HEK293T (cell line): ENCODE results near the gene SDR39U1.
A peak's percentile ranks its signal among the peaks of the same experiment; 100 is the strongest.

Experiments used
- CTCF ChIA-PET: fragments of 350-600 bp; formaldehyde crosslinking; extraction: SDS; loops from one replicate; lab custom pipeline; 2021; ENCODE audit warnings: antibody characterized with exemption, inconsistent platforms; lab: Yijun Ruan, JAX
- POLR2A ChIA-PET: fragments of 350-600 bp; formaldehyde crosslinking; extraction: SDS; loops from one replicate; lab custom pipeline; 2020; ENCODE audit warnings: antibody characterized with exemption, inconsistent platforms; lab: Yijun Ruan, JAX
- DNase-seq: peaks from one replicate; pipeline ENCODE4 v3.0.0; 2012; ENCODE audit warnings: mixed read lengths; ENCODE audit errors: extremely low spot score
- ARNT ChIP-seq: fragments of 450-650 bp; IDR thresholded peaks from 2 replicates; pipeline ENCODE4 v1.6.1; 2017; ENCODE audit warnings: mild to moderate bottlenecking
- BHLHE40 ChIP-seq: fragments of 450-650 bp; IDR thresholded peaks from 2 replicates; pipeline ENCODE4 v1.6.1; 2016; ENCODE audit warnings: mild to moderate bottlenecking, moderate library complexity, borderline replicate concordance
- CTBP1 ChIP-seq: fragments of 450-650 bp; IDR thresholded peaks from 2 replicates; pipeline ENCODE4 v1.6.1; 2016; ENCODE audit warnings: borderline replicate concordance
- ELF4 ChIP-seq: fragments of 450-650 bp; IDR thresholded peaks from 2 replicates; pipeline ENCODE4 v1.6.1; 2017; ENCODE audit warnings: antibody characterized with exemption
- FOXA1 ChIP-seq: fragments of 450-650 bp; IDR thresholded peaks from 2 replicates; pipeline ENCODE4 v1.6.1; 2016; ENCODE audit warnings: mild to moderate bottlenecking
- FOXK2 ChIP-seq: fragments of 450-650 bp; IDR thresholded peaks from 2 replicates; pipeline ENCODE4 v1.6.1; 2016; ENCODE audit warnings: mild to moderate bottlenecking
- FOXM1 ChIP-seq: fragments of 450-650 bp; IDR thresholded peaks from 2 replicates; pipeline ENCODE4 v1.6.1; 2017; ENCODE audit warnings: mild to moderate bottlenecking, borderline replicate concordance
- HDGF ChIP-seq: fragments of 450-650 bp; IDR thresholded peaks from 2 replicates; pipeline ENCODE4 v1.6.1; 2017; ENCODE audit warnings: antibody characterized with exemption, borderline replicate concordance
- L3MBTL2 ChIP-seq: fragments of 450-650 bp; conservative IDR thresholded peaks from 2 replicates; pipeline ENCODE4 v1.6.1; 2016; ENCODE audit warnings: mild to moderate bottlenecking
- LEF1 ChIP-seq: fragments of 450-650 bp; IDR thresholded peaks from 2 replicates; pipeline ENCODE4 v1.6.1; 2017; ENCODE audit warnings: mild to moderate bottlenecking, borderline replicate concordance
- NFRKB ChIP-seq: fragments of 450-650 bp; IDR thresholded peaks from 2 replicates; pipeline ENCODE4 v1.6.1; 2016; ENCODE audit warnings: mild to moderate bottlenecking, moderate library complexity
- SP1 ChIP-seq: fragments of 450-650 bp; IDR thresholded peaks from 2 replicates; pipeline ENCODE4 v1.6.1; 2017
- SUZ12 ChIP-seq: fragments of 450-650 bp; IDR thresholded peaks from 2 replicates; pipeline ENCODE4 v1.6.1; 2016; ENCODE audit warnings: mild to moderate bottlenecking
- TARDBP ChIP-seq: fragments of 450-650 bp; IDR thresholded peaks from 2 replicates; pipeline ENCODE4 v1.6.1; 2016
- ZNF384 ChIP-seq: fragments of 450-650 bp; IDR thresholded peaks from 2 replicates; pipeline ENCODE4 v1.6.1; 2016
- TF ChIP-seq, protein P1 (sequence below): fragments of 450-650 bp; IDR thresholded peaks from 2 replicates; pipeline ENCODE4 v1.6.1; 2016

SDR39U1 gene

DNA sequence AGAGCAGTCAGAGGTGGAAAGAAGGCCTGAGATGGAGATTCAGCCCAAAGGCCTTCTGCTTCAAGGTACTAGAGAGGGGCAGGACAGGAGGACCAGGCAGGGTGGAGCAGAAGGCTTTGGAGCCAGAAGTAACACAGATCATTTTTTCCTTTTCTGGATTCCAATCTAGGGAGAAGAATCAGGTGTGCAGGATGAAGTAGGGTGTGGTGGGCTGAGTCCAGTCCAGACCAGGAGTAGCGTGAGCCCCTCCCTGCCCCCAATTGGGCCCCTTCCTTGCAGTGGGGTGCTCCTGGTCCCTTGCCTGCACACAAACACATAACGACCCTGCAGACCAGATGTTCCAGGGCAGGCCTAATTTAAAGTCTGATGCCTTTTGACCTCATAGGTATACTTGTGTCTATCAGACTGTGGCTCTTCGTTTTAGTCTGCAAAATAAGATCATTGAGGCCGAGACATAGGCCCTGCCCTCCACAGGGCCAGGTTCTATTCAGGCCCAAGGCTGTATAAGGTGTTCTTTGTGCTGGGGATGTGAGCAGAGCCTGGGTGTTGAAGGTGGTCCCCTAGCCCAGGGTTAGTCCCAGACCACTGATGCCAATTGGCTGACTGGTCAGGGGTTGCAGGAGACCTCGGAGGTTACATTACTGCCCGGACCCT lies 44.8 kb downstream of the SDR39U1 start:
- CTCF ChIA-PET = interaction anchor here (2.0 to 2.5 kb wide), 2 partner anchors 32 to 34 kb away, joined by 7 to 9 read pairs; no protein-coding TSS in a partner anchor
- DNase-seq = no peak
- TF ChIP-seq FOXA1 = no peak
- TF ChIP-seq LEF1 = no peak
- TF ChIP-seq SP1 = no peak
- TF ChIP-seq L3MBTL2 = no peak
- no peak for TF ChIP-seq ELF4
- no peak for TF ChIP-seq NFRKB
- TF ChIP-seq ARNT = no peak
- TF ChIP-seq TARDBP = no peak
- TF ChIP-seq, protein P1, sequence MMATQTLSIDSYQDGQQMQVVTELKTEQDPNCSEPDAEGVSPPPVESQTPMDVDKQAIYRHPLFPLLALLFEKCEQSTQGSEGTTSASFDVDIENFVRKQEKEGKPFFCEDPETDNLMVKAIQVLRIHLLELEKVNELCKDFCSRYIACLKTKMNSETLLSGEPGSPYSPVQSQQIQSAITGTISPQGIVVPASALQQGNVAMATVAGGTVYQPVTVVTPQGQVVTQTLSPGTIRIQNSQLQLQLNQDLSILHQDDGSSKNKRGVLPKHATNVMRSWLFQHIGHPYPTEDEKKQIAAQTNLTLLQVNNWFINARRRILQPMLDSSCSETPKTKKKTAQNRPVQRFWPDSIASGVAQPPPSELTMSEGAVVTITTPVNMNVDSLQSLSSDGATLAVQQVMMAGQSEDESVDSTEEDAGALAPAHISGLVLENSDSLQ = no peak
- no peak for TF ChIP-seq CTBP1
- POLR2A ChIA-PET = interaction anchor here (1.2 to 2.6 kb wide), 4 partner anchors 28 to 33 kb away, joined by 3 to 22 read pairs (median 8); partner anchors contain the start of genes CBLN3 and KHNYN

DNA sequence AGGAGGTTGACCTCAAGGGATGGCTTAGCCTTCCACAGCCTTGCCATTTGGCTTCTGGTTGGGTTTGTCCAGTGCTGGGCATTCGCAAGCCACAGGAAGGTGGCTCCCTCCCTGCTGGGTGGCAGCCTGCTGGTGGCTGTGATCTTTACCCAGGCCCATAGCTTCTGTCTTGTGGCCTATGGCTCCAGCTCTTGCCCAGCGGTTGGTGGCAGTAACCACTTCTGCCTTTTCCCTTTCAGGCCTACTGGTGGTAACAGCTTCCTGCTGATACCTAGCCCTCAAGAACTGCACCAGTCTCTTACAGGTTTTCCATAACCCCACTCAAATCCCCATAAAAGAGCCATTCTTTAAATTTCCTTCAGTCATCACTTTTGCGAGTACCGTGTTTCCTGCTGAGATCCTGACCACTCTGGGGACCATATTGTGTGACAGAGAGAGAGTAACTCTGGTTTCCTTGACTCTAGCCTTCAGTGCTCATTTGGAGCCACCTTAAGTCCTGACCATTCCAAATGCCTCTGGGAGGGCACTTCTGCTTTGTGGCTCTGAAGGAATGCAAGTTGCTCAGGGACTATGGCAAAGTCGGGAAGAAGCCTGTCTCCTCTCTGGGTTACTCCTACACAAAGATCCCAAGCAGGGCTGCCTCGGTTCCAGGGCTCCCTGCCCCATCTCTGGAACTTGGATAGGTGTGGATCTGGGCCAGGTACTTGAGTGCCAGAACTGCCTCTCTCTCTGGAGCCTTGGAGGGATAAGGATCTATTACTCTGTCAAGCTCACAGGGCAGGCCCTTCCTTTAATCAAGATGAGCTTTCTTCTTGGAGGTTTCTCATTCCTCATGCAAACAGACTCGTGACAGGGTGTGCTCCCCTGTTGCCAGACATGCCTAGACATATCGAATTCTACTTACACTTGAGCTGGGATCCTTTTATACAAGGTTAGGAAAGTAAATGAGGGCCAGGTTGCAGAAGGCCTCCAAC lies 46.7 kb downstream of the SDR39U1 start:
- ChIA-PET CTCF (interaction anchor here (0.9 to 2.5 kb wide), 5 partner anchors 14 to 40 kb away, joined by 3 to 9 read pairs (median 3); partner anchors contain the start of genes CBLN3 and KHNYN), POLR2A (interaction anchor here (1.4 to 2.6 kb wide), 4 partner anchors 24 to 34 kb away, joined by 4 to 22 read pairs (median 7); partner anchors contain the start of genes CBLN3, KHNYN and NFATC4)
- TF ChIP-seq SP1 = no peak
- TF ChIP-seq L3MBTL2 = no peak
- TF ChIP-seq, protein P1 = no peak
- TF ChIP-seq NFRKB = no peak
- DNase-seq = no peak

DNA sequence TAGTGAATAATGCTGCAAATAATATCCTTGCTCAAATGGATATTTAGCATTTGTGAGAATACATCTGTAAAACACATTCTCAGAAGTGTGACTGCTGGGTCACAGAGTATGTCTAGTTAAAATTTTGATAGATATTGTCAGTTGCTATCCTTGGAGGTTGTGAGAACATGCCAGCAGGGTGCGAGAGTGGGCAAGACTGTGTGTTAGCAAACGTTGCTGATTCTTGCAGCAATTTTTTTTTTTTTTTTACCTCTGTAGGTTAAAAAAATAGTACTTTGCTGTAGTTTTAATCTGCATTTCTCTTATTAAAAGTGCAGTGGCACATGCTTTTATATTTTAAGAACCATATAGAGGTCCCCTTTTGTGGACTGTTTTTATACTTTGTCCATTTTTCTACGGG lies 48.3 kb downstream of the SDR39U1 start:
- ChIA-PET POLR2A (interaction anchor here (1.3 kb wide), 1 partner anchor 24 kb away, joined by 3 read pairs; no protein-coding TSS in a partner anchor), CTCF (no interaction called here)
- no peak for DNase-seq
- peak; percentile 69 for TF ChIP-seq ZNF384
- no peak for TF ChIP-seq FOXA1

DNA sequence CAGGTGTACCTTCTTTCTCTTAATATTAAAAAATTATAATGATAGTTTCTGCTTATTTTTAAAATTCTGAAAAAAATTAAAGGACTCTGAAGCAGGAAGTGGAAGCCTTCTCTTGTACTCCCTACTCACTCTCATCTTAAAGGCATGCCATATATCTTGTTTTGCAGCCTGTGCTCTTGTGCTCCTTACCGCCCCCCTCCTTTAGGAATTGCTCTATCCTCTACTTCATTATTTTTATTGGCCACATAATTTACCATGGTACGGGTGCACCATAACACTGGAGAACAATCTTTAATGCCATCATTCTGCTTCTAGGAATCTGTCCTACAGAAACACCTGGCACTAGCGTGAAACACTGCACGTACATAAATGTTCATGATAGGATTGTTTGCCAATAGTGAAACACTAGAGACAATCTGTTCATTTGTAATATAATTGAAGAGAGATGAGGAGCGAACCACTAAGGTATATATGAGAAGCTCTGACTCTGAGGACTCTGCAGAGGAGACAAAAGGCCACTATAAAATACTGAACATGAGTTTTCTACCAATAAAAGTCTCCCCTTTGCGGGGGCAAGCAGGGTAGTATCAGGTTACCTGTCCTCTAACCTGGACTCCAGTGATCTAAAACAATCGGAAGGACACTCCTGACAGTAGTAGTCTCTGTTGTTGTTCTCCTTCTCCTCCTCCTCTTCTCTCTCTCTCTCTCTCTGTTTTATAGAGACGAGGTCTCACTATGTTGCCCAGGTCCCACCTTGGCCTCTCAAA lies 50.1 kb downstream of the SDR39U1 start:
- DNase-seq = peak; percentile 56
- ChIA-PET POLR2A (interaction anchor here (1.1 to 1.7 kb wide), 5 partner anchors 13 to 39 kb away, joined by 3 to 8 read pairs (median 4); partner anchors contain the start of gene NFATC4), CTCF (no interaction called here)
- TF ChIP-seq NFRKB (no peak), LEF1 (no peak), ELF4 (no peak), SUZ12 (no peak), CTBP1 (0 out of 2 replicates have a peak, but pooled peaks have one; percentile 11), FOXA1 (no peak), ARNT (no peak), HDGF (no peak), FOXM1 (no peak), SP1 (no peak), BHLHE40 (no peak), TARDBP (no peak), ZNF384 (no peak)
- TF ChIP-seq, protein P1 = peak; percentile 71; the same call in 1 of the 2 replicates

DNA sequence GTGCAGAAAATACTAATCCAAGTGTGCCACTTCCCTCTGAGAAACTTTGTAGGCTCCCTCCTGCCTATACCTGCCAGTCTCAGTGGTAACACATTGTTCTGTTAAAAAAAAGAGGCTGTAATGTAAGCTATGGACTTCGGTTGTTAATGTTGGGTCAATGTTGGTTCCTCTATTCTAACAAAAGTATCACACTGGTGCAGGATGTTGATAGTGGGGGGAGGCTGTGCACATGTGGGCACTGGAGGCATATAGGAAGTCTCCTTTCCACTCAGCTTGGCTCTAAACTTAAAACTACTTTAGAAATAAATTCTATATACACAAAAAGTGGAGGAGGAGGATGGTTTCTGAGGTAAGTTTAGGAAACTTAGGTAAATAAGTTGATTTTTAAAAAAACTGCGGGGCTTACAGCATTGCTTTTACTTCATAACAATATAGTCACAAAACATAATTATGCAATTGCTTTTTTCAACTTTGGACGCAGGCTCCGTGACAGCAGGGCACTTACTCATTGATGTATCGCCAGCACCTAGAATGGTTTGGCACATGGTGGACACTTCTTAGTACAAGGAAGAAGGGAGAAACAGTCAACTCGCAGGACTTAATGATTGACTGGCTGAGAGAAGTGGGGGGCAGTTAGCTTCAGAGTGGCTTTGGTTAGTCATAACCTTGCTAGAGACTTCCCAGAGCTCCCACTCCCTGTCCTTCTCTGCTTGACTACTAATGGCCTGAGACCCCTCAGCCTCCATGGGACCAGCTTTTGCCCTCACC lies 51.7 kb downstream of the SDR39U1 start:
- CTCF ChIA-PET = interaction anchor here (1.0 to 1.5 kb wide), 2 partner anchors 14 to 19 kb away, joined by 3 read pairs; no protein-coding TSS in a partner anchor
- POLR2A ChIA-PET = interaction anchor here (0.7 to 1.7 kb wide), 6 partner anchors 9 to 51 kb away, joined by 4 to 8 read pairs (median 4); partner anchors contain the start of gene KHNYN
- no peak for TF ChIP-seq ELF4
- no peak for TF ChIP-seq FOXM1
- no peak for TF ChIP-seq L3MBTL2
- TF ChIP-seq, protein P1 = no peak
- no peak for TF ChIP-seq CTBP1
- TF ChIP-seq ZNF384 = no peak
- TF ChIP-seq SP1 = no peak
- no peak for TF ChIP-seq BHLHE40
- TF ChIP-seq NFRKB = no peak
- TF ChIP-seq FOXA1 = no peak
- TF ChIP-seq FOXK2 = no peak
- TF ChIP-seq SUZ12 = no peak
- no peak for TF ChIP-seq LEF1
- TF ChIP-seq TARDBP = no peak
- no peak for TF ChIP-seq ARNT
- no peak for TF ChIP-seq HDGF
- no peak for DNase-seq
